Heart left ventricle (tissue), 16 donors: ENCODE measurements around the gene PTPMT1. TPM values are rescaled to one million over a fixed set of nuclear protein-coding genes. Genes with fewer than 3 reads are reported as not detected.
"Not testable (repeated sequence)": the region's sequence is repeated elsewhere in the genome, so short reads cannot be mapped to it uniquely, and the experiment has no call there.

Source experiments
- ATAC-seq, 4 donors: fragments of 200-7000 bp; cut with Tn5 transposase; one replicate each; pipeline ENCODE4 v1.9.1; 2020 to 2022; ENCODE audit warnings: moderate library complexity in 4 of 4, mild to moderate bottlenecking in 3 of 4, moderate number of reproducible peaks in 1 of 4
- DNase-seq, 5 donors: peaks; one replicate each; pipeline ENCODE4 v3.0.0-alpha.2; 2020
- H3K27ac ChIP-seq, 12 donors: fragments of 200-600 bp; sonication (generic) in 4 of 12; one replicate each; pipeline versions ENCODE4 v1.5.0 to v1.8.0; 2016 to 2022; ENCODE audit warnings: mild to moderate bottlenecking in 2 of 12
- H3K27me3 ChIP-seq, 9 donors: fragments of 200-600 bp; sonication (generic) in 2 of 9; one replicate each; pipeline versions ENCODE4 v1.5.1 to v1.8.0; 2016 to 2022; ENCODE audit warnings: mild to moderate bottlenecking in 3 of 9
- H3K36me3 ChIP-seq, 9 donors: fragments of 200-600 bp; sonication (generic) in 2 of 9; one replicate each; pipeline versions ENCODE4 v1.5.0 to v1.8.0; 2018 to 2022; ENCODE audit warnings: mild to moderate bottlenecking in 2 of 9
- H3K4me1 ChIP-seq, 12 donors: fragments of 200-600 bp; sonication (generic) in 4 of 12; one replicate each; pipeline versions ENCODE4 v1.5.0 to v1.8.0; 2016 to 2022; ENCODE audit warnings: mild to moderate bottlenecking in 3 of 12
- H3K4me3 ChIP-seq, 12 donors: fragments of 200-600 bp; sonication (generic) in 4 of 12; one replicate each; pipeline versions ENCODE4 v1.5.0 to v1.8.0; 2017 to 2022; ENCODE audit warnings: mild to moderate bottlenecking in 9 of 12, moderate library complexity in 4 of 12
- H3K9me3 ChIP-seq, 12 donors: fragments of 200-600 bp; sonication (generic) in 4 of 12; one replicate each; pipeline versions ENCODE4 v1.5.0 to v1.8.0; 2016 to 2022; ENCODE audit warnings: mild to moderate bottlenecking in 1 of 12
- POLR2A ChIP-seq, 2 donors: fragments of 450-650 bp; IDR thresholded peaks; one replicate each; pipeline ENCODE4 v1.6.1; 2017; ENCODE audit warnings: antibody characterized with exemption in 2 of 2, mild to moderate bottlenecking in 2 of 2, moderate library complexity in 2 of 2
- WGBS, 4 donors: extraction: QIAGEN DNeasy Blood & Tissue Kit in 2 of 4; methylation state at CpG; one replicate each; pipeline versions ENCODE4 v1.1.5 to v1.1.7; 2013 to 2018; 5-methylcytosine and 5-hydroxymethylcytosine counted together
- intact Hi-C, 10 donors: fragments of 100-400 bp; cut with DNase I; formaldehyde crosslinking; loops; one replicate each; pipeline versions ENCODE4 v1.11.1 to v1.14.2; 2022
- polyA plus RNA-seq, 2 donors: library from polyadenylated mRNA; stranded (reverse); fragments of 200-250 nt; gene quantifications; one replicate each; pipeline ENCODE4 v1.2.3, GENCODE V29; 2013
- total RNA-seq, 9 donors: library from RNA; depleted of rRNA in 2 of 9; stranded (reverse); fragments of >200 nt in 2 of 9; fragmentation: NEBNext Ultra II Directional in 3 of 9; extraction: Animal tissue kit (Norgen Biotek cat#: 25700) in 3 of 9; gene quantifications; one replicate each; pipeline versions ENCODE4 v1.1.0 to v1.2.4, GENCODE V29; 2016 to 2023
- TF ChIP-seq, protein P1 (sequence below), 12 donors: fragments of 200-600 bp; sonication (generic) in 4 of 12; IDR thresholded peaks; one replicate each; pipeline versions ENCODE4 v1.5.0 to v1.8.0; 2018 to 2022; ENCODE audit warnings: antibody characterized with exemption in 12 of 12, mild to moderate bottlenecking in 5 of 12
- donor health status: ischemic (EF 13 %, LVEDD 7.1; RV severe dilation, severe dysfunction).
- donor health status: healthy with polysubstance abuse.
- donor health status: DM: no; HTN: yes; CAD: no.
- donor health status: DM: no; HTN: no; CAD: no.
- donor health status: ischemic (EF 25% LVEDD 6.9; RV normal size, moderate dysfunction).
- donor health status: ischemic (EF 25% LVEDD 5.7; RV mildly dilated, moderate dysfunction).
- donor health status: healthy.
- donor health status: DM: yes; HTN: yes; CAD: no.
- donor health status: ischemic (EF 35%, LVEDD 5.7; RV mildly dilated, moderate dysfunction).
- donor health status: nonischemic (EF 11% LVEDD 7.7; RV severe dilation, severe dysfunction).
- donor health status: DM: yes; HTN: yes; CAD: no.
- donor health status: PGD.
- donor health status: ischemic (EF 29% LVEDD 5.4; RV normal size, mild dysfunction).
- donor health status: nonischemic (EF 23%, LVEDD 6.1; RV moderate dilation, normal function).

PTPMT1 gene
- total and polyA plus RNA-seq, 11 donors = 17.4 to 77.4 (median 24.5) TPM

GRCh38 chr11:47560426-47560825, 5.0 kb upstream of the PTPMT1 start:
- no peak for ATAC-seq
- Histone ChIP-seq H3K36me3 (no peaks in the 10 kb centered on the region), H3K4me1 (peaks cover 0 to 10% (median 7%) of the 10 kb centered on the region in 12 donors), H3K27ac (no peak overlapping the region), H3K9me3 (no peaks in the 10 kb centered on the region), H3K27me3 (no peaks in the 10 kb centered on the region), H3K4me3 (no peak overlapping the region)
- WGBS, 4 donors = 84 to 92% (median 86%) methylated on average over 2 of the region's 2 CpGs
- no peak for DNase-seq
- TF ChIP-seq, protein P1, sequence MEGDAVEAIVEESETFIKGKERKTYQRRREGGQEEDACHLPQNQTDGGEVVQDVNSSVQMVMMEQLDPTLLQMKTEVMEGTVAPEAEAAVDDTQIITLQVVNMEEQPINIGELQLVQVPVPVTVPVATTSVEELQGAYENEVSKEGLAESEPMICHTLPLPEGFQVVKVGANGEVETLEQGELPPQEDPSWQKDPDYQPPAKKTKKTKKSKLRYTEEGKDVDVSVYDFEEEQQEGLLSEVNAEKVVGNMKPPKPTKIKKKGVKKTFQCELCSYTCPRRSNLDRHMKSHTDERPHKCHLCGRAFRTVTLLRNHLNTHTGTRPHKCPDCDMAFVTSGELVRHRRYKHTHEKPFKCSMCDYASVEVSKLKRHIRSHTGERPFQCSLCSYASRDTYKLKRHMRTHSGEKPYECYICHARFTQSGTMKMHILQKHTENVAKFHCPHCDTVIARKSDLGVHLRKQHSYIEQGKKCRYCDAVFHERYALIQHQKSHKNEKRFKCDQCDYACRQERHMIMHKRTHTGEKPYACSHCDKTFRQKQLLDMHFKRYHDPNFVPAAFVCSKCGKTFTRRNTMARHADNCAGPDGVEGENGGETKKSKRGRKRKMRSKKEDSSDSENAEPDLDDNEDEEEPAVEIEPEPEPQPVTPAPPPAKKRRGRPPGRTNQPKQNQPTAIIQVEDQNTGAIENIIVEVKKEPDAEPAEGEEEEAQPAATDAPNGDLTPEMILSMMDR (IDR thresholded peaks at IDR 0.05) = no peak
- TF ChIP-seq POLR2A (IDR thresholded peaks at IDR 0.05) = no peak
- intact Hi-C loops = no loop called here

GRCh38 chr11:47562393-47562792, 3.0 kb upstream of the PTPMT1 start:
- intact Hi-C loops, ATAC-seq: not testable (repeated sequence)

GRCh38 chr11:47564366-47564765, 1.0 kb upstream of the PTPMT1 start:
- intact Hi-C loops, DNase-seq, ATAC-seq, H3K27me3 ChIP-seq, H3K27ac ChIP-seq, H3K9me3 ChIP-seq: not testable (repeated sequence)
- Histone ChIP-seq H3K36me3 (peaks cover 0 to 12% (median 0%) of the 10 kb centered on the region in 9 donors), H3K4me3 (peak overlapping the region in 1 of 12 donors; percentile 94), H3K4me1 (peaks cover 0 to 23% (median 14%) of the 10 kb centered on the region in 12 donors)
- 95 to 98% (median 96%) methylated on average over 10 of the region's 10 CpGs for WGBS, 4 donors

More at GRCh38 chr11:47562393-47562792, 3.0 kb upstream of the PTPMT1 start:
- 91 to 98% (median 95%) methylated on average over 4 of the region's 4 CpGs for WGBS, 4 donors
- H3K4me3 ChIP-seq, H3K27me3 ChIP-seq, H3K9me3 ChIP-seq, H3K27ac ChIP-seq, DNase-seq, H3K36me3 ChIP-seq: not testable (repeated sequence)
- peaks cover 0 to 23% (median 14%) of the 10 kb centered on the region in 12 donors for H3K4me1 ChIP-seq

DNA sequence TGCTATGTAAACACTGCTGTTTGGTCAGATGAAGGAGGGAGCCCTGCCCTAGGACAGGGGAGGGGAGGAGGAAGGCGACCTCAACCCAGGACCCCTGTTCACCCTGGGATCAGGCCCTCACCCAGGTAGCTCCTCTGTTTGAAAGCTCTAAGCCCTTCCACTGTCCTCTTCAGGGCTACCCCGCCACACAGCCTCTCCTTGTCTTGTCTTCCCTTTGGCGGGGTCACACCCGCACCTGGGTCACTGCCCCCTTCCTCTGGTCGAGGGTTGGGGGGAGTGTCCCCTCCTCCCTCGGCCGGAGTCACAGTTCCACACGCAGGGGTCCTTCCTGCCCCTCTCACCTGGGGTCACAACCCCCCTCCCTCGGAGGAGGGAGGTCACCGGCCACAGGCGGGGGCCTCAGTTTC, 463 bp upstream of the PTPMT1 start:
- intact Hi-C loops = loop anchor here in 1 of 10 donors (5.0 kb wide), 1 partner anchor 52 kb away; no protein-coding TSS in a partner anchor
- H3K9me3 ChIP-seq = no peaks in the 10 kb centered on the region
- 17 to 26% (median 21%) methylated on average over 9 to 11 of the region's 11 CpGs for WGBS, 4 donors
- no peaks in the 10 kb centered on the region for H3K27me3 ChIP-seq
- TF ChIP-seq POLR2A (IDR thresholded peaks at IDR 0.05) = no peak
- DNase-seq = no peak
- peak in 3 of 4 donors; percentile 15 to 27 (median 15) for ATAC-seq
- H3K4me1 ChIP-seq = peaks cover 0 to 23% (median 14%) of the 10 kb centered on the region in 12 donors
- H3K4me3 ChIP-seq = peak overlapping the region; percentile 65 to 97 (median 90)
- peak overlapping the region in 11 of 12 donors; percentile 41 to 92 (median 82) for H3K27ac ChIP-seq
- peaks cover 0 to 17% (median 5%) of the 10 kb centered on the region in 9 donors for H3K36me3 ChIP-seq

- peak in 1 of 4 donors; percentile 7 for ATAC-seq
- H3K27ac ChIP-seq = peak overlapping the region in 9 of 12 donors; percentile 41 to 92 (median 83)
- H3K4me3 ChIP-seq = peak overlapping the region; percentile 65 to 97 (median 90)
- intact Hi-C loops = loop anchor here in 1 of 10 donors (5.0 kb wide), 1 partner anchor 51 kb away; no protein-coding TSS in a partner anchor
- peaks cover 0 to 28% (median 13%) of the 10 kb centered on the region in 9 donors for H3K36me3 ChIP-seq
- TF ChIP-seq, protein P1 (IDR thresholded peaks at IDR 0.05) = no peak
- no peak for TF ChIP-seq POLR2A (IDR thresholded peaks at IDR 0.05)
- DNase-seq = no peak
- no peaks in the 10 kb centered on the region for H3K27me3 ChIP-seq
- peaks cover 0 to 30% (median 16%) of the 10 kb centered on the region in 12 donors for H3K4me1 ChIP-seq
- WGBS, 4 donors = 43 to 58% (median 48%) methylated on average over 17 of the region's 17 CpGs
- H3K9me3 ChIP-seq = no peaks in the 10 kb centered on the region
Observed at GRCh38 chr11:47566149-47566698, 825 bp downstream of the PTPMT1 start.
